Measurements from ENCODE around the gene LMF1. TPM values are rescaled to one million over a fixed set of nuclear protein-coding genes. Genes with fewer than 3 reads are reported as not detected.

Gene LMF1
- total RNA-seq, 6 experiments from 2014 or later, result 10.9 to 20.0 (median 13.8) TPM

GRCh38 chr16:851209-851810, 119.5 kb downstream of the LMF1 start:
- H3K4me3 ChIP-seq, result no peak overlapping the region
- no peaks in the 10 kb centered on the region for H3K9me3 ChIP-seq
- H3K27ac ChIP-seq, result no peak overlapping the region
- no peaks in the 10 kb centered on the region for H3K36me3 ChIP-seq
- 80% methylated on average over 4 of the region's 11 CpGs for WGBS (ENCODE audit: insufficient coverage, low coverage, low lambda C conversion rate, missing lambda C conversion rate)
- DNase-seq (no peak), ATAC-seq (no peak)
- intact Hi-C loops (cut with DNase I), result no loop called here
- no peaks in the 10 kb centered on the region for H3K4me1 ChIP-seq
- no peaks in the 10 kb centered on the region for H3K27me3 ChIP-seq
- TF ChIP-seq CTCF (IDR thresholded peaks at IDR 0.05) (no peak), POLR2A (IDR thresholded peaks at IDR 0.05) (no peak)

DNA sequence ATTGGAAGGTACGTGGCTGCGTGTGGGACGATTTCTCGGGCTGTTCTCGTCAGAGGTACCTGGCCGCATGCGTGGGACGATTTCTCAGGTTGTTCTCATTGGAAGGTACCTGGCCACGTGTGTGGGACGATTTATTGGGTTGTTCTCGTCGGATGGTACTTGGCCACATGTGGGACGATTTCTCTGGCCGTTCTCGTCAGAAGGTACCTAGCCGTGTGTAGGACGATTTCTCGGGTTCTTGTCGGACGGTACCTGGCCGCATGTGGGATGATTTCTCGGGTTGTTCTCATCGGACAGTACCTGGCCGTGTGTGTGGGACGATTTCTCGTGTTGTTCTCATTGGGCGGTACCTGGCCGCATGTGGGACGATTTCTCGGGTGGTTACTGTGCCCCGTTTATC, 120.1 kb downstream of the LMF1 start:
- Histone ChIP-seq H3K36me3 (no peaks in the 10 kb centered on the region), H3K9me3 (no peaks in the 10 kb centered on the region), H3K4me1 (no peaks in the 10 kb centered on the region), H3K4me3 (no peak overlapping the region), H3K27me3 (no peaks in the 10 kb centered on the region), H3K27ac (no peak overlapping the region)
- 86% methylated on average over 23 of the region's 31 CpGs for WGBS (ENCODE audit: insufficient coverage, low coverage, low lambda C conversion rate, missing lambda C conversion rate)
- TF ChIP-seq CTCF (IDR thresholded peaks at IDR 0.05) (no peak), POLR2A (IDR thresholded peaks at IDR 0.05) (no peak)
- ATAC-seq (no peak), DNase-seq (no peak)
- intact Hi-C loops (cut with DNase I), result no loop called here

DNA sequence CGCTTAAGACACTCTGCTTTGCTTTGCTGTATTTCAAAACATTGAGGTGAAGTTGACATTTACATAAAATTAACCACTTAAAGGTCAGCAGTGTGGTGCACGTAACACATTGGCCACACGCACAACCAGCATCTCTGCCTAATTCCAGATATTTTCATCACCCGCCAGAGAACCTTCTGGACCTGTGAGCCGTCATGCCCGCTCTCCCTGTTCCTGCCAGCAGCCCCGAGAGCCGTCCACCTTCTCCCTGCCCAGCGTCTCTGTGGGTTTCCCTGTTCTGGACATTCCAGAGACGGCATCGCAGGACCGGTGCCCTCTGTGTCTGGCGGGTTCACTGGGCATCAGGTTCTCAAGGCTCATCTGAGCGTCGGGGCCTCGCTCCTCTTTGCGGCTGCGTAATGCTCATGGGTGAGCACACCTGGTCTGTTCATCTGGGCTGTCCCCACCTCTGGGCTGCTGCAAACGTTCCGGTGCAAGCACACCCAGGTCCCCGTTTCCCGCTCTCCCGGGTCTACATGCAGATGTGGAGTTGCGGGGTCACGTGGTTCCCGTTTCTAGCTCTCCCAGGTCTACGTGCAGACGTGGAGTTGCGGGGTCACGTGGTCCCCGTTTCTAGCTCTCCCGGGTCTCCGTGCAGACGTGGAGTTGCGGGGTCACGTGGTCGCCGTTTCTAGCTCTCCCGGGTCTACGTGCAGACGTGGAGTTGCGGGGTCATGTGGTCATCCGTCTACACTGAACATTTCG, 122.1 kb downstream of the LMF1 start:
- Histone ChIP-seq H3K9me3 (no peaks in the 10 kb centered on the region), H3K36me3 (no peaks in the 10 kb centered on the region), H3K27ac (no peak overlapping the region), H3K4me3 (no peak overlapping the region), H3K4me1 (no peaks in the 10 kb centered on the region), H3K27me3 (no peaks in the 10 kb centered on the region)
- no peak for TF ChIP-seq CTCF (IDR thresholded peaks at IDR 0.05)
- TF ChIP-seq POLR2A (IDR thresholded peaks at IDR 0.05), result no peak
- DNase-seq, result no peak
- intact Hi-C loops (cut with DNase I), result no loop called here
- no peak for ATAC-seq
- WGBS (ENCODE audit: insufficient coverage, low coverage, low lambda C conversion rate, missing lambda C conversion rate), result 86% methylated on average over 12 of the region's 44 CpGs

- H3K9me3 ChIP-seq, result no peaks in the 10 kb centered on the region
- H3K4me1 ChIP-seq, result no peaks in the 10 kb centered on the region
- no peak for TF ChIP-seq POLR2A (IDR thresholded peaks at IDR 0.05)
- TF ChIP-seq CTCF (IDR thresholded peaks at IDR 0.05), result no peak
- no peaks in the 10 kb centered on the region for H3K27me3 ChIP-seq
- DNase-seq, result no peak
- WGBS (ENCODE audit: insufficient coverage, low coverage, low lambda C conversion rate, missing lambda C conversion rate), result 89% methylated on average over 8 of the region's 33 CpGs
- intact Hi-C loops (cut with DNase I), result no loop called here
- no peak overlapping the region for H3K27ac ChIP-seq
- ATAC-seq, result no peak
- no peaks in the 10 kb centered on the region for H3K36me3 ChIP-seq
- no peak overlapping the region for H3K4me3 ChIP-seq
These were observed 122.9 kb downstream of the LMF1 start for GRCh38 chr16:847681-848445.
